ENCODE results near the gene SERBP1.
"Not testable (repeated sequence)": the region's sequence is repeated elsewhere in the genome, so short reads cannot be mapped to it uniquely, and the experiment has no call there.

SERBP1 gene

GRCh38 chr1:67405473-67406245, 24.5 kb downstream of the SERBP1 start:
- DNase-seq = no peak

GRCh38 chr1:67404212-67404620, 26.0 kb downstream of the SERBP1 start:
- DNase-seq = no peak

GRCh38 chr1:67401443-67401842, 28.8 kb downstream of the SERBP1 start:
- no peak for DNase-seq

- DNase-seq = not testable (repeated sequence)
Observed at GRCh38 chr1:67400029-67400786, 30.0 kb downstream of the SERBP1 start.

- no peak for DNase-seq
Observed at GRCh38 chr1:67399199-67399993, 30.8 kb downstream of the SERBP1 start.

GRCh38 chr1:67394548-67394947, 35.7 kb downstream of the SERBP1 start:
- DNase-seq = no peak

- DNase-seq = no peak
Observed at GRCh38 chr1:67393737-67394136, 36.5 kb downstream of the SERBP1 start.

GRCh38 chr1:67393240-67393639, 37.0 kb downstream of the SERBP1 start:
- DNase-seq = no peak

GRCh38 chr1:67390041-67390887, 39.9 kb downstream of the SERBP1 start:
- no peak for DNase-seq

GRCh38 chr1:67383999-67384638, 46.1 kb downstream of the SERBP1 start:
- no peak for DNase-seq

GRCh38 chr1:67382292-67382691, 47.9 kb downstream of the SERBP1 start:
- no peak for DNase-seq

GRCh38 chr1:67381154-67381553, 49.0 kb downstream of the SERBP1 start:
- no peak for DNase-seq

GRCh38 chr1:67377253-67377652, 52.9 kb downstream of the SERBP1 start:
- no peak for DNase-seq

GRCh38 chr1:67376381-67376780, 53.8 kb downstream of the SERBP1 start:
- DNase-seq = peak; percentile 79

- DNase-seq = no peak
Observed at GRCh38 chr1:67372898-67373297, 57.3 kb downstream of the SERBP1 start.

- no peak for DNase-seq
Observed at GRCh38 chr1:67372136-67372535, 58.1 kb downstream of the SERBP1 start.

GRCh38 chr1:67371681-67372080, 58.5 kb downstream of the SERBP1 start:
- DNase-seq = no peak

GRCh38 chr1:67371043-67371442, 59.2 kb downstream of the SERBP1 start:
- no peak for DNase-seq

GRCh38 chr1:67368046-67368514, 62.1 kb downstream of the SERBP1 start:
- no peak for DNase-seq

- no peak for DNase-seq
Observed at GRCh38 chr1:67367370-67368045, 62.7 kb downstream of the SERBP1 start.

GRCh38 chr1:67361641-67362040, 68.6 kb downstream of the SERBP1 start:
- DNase-seq = no peak
